ENCODE results near the gene CDC42EP4. TPM values are rescaled to one million over a fixed set of nuclear protein-coding genes. Genes with fewer than 3 reads are reported as not detected.

CDC42EP4 gene
- total RNA-seq, 1 experiment from 2014 or later: 12.9 TPM

GRCh38 chr17:73255671-73256181 is 56.1 kb downstream of the CDC42EP4 start:
- peak; percentile 48 for DNase-seq (ENCODE audit: low read depth)

- DNase-seq (ENCODE audit: low read depth): no peak
Observed at GRCh38 chr17:73251871-73252270, 59.9 kb downstream of the CDC42EP4 start.

DNA sequence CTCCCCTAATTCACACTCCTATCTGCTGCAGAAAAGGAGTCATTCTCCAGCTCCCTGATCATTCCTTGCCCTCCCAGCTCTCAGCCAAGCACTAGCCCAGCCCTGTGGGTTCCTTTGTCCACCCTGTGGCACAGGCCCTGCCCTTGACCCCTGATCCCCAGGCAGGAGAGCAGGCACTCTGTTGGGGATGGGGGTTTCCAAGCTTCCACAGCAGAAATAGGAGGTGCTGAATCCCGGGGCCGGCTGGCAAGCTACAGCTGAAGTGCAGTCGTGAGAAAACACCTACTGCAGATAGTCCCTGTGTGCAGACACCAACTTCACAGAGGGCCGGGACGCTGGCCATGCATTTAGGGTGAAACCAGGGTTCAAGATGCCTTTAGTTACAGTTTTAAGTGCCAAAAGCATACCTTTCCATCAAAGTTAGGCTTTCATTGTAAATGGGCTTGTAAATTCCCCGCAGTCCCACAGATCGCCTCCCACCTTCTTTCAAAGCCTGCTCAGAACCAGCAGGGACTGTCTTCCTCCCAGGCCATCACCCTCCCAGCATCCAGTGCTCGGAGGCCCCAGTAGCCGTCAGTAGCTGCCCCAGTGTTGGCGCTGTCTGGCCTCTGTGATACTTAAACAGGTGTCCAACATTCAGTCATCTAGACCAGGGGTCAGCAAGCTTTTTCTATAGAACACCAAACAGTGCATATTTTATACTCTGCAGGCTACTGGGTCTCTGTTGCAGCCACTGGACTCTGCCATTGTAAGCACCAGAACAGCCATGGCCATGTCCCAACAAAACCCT is 60.8 kb downstream of the CDC42EP4 start:
- DNase-seq (ENCODE audit: low read depth): no peak

- DNase-seq (ENCODE audit: low read depth): no peak
Observed at GRCh38 chr17:73249700-73250099, 62.1 kb downstream of the CDC42EP4 start.

DNA sequence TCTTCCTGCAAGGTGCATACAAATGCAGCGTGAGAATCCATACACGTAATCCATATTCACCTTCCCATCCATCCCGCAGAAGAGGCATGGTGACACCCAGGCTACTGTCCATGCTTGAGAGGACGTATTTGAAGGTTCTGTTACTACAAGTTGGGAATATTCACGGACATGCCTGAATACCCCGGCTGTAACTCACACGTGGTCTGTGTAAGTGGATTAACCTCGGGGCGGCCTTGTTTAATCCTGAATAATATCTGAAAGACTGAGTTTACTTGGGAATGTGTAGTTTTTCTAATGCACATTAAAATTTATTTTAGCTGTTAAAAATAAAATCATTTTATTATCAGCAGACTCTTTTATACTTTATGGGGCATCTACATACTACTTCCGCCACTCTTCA is 63.3 kb downstream of the CDC42EP4 start:
- DNase-seq (ENCODE audit: low read depth): no peak

DNA sequence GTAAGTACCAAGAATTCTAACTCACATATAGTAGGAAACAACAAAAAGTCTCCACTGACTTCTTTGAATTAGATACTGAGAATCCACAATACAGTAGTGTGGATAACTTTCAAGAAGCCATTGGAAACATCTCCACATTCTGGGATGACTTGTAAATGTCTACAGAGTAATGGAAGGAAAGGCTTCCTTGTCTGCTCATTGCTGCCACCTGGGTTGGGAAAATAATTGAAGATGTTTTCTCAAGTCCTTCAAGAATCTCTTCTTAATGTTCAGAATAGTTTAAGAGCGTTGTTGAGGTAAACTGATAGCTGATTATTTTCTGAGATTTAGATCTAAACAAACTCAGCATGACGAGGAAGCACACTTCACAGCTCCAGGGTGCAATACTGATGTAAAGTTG is 64.1 kb downstream of the CDC42EP4 start:
- no peak for DNase-seq (ENCODE audit: low read depth)

DNA sequence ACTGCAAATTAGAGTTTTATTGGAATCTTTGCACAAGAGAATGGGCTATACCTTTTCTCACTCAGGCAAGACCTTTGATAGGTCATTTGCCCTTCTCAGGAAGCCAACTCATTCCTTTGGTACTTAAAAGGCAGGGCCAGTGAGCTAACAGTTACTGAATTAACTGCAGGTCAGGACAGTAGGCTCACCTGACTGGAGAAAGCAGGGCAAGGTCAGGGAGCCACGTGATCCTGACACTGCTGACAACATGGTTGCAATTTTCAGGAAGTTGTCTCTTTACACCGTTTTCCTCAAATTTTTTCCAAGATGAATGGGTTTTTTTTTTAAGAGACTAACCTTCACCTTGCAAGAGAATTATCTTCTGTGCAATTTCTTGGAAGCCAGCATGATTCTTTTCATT is 71.2 kb downstream of the CDC42EP4 start:
- no peak for DNase-seq (ENCODE audit: low read depth)

DNA sequence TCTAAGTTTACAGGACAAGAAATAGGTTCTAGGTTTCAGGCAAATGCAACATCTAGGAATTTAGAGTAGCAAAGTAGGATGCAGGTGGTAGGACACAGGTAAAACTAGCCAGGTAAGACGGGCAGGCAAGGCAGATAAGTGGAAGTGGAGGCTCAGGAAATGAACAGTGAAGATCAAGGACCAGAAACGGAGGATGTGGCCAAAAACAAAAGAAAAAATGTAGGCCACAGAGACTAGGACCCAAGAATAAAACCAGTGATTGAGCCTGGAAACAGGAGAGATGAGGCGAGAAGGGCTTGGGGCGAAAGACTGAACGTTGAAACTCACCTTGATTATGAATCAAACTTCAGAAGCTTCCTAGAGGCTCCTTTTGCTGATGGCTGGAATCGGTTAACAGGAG is 74.1 kb downstream of the CDC42EP4 start:
- DNase-seq (ENCODE audit: low read depth): no peak

DNA sequence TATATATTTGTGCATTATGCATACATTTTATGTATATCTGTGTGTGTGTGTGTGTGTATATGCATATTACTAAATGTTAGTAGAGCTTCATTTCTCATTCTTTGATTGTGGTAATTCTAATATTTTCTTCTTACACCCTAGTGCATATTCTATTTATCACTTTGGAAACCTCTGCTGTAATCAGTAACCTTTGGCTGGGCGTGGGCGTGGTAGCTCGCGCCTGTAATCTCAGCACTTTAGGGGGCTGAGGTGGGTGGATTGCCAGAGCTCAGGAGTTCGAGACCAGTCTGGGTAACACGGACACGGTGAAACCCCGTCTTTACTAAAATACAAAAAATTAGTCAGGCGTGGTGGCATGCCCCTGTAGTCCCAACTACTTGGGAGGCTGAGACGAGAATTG is 77.1 kb downstream of the CDC42EP4 start:
- DNase-seq (ENCODE audit: low read depth): no peak

Other genes starting within 250 kb of the CDC42EP4 start
- 7.6 and 7.9 TPM in 2 replicates for gene SLC39A11, start 219.3 kb downstream of the CDC42EP4 start, total RNA-seq (2014; rRNA removed; shearing (Covaris generic))
- under 0.01 TPM in 2 replicates for gene SSTR2, start 147.0 kb downstream of the CDC42EP4 start, total RNA-seq (2014; rRNA removed; shearing (Covaris generic))
- gene COG1, start 118.9 kb downstream of the CDC42EP4 start, total RNA-seq (2014; rRNA removed; shearing (Covaris generic)): 11.4 and 18.3 TPM in 2 replicates
- gene CPSF4L, start 50.1 kb downstream of the CDC42EP4 start, total RNA-seq (2014; rRNA removed; shearing (Covaris generic)): not detected in 2 replicates

All from RPMI7951 (cell line).